Mesendoderm (in vitro differentiated cells): ENCODE results near the gene COL8A2.

Experiments used
- DNase-seq: peaks from one replicate; pipeline ENCODE4 v3.0.0; 2013
- H2AK5ac ChIP-seq: 2 replicates; pipeline ENCODE4 v1.6.1; 2013; ENCODE audit warnings: low read length, inconsistent platforms
- H2BK120ac ChIP-seq: 2 replicates; pipeline ENCODE4 v1.6.1; 2013; ENCODE audit warnings: low read depth, mild to moderate bottlenecking, low read length, moderate library complexity, mixed read lengths
- H2BK15ac ChIP-seq: replicated peaks from 2 replicates; pipeline ENCODE4 v1.6.1; 2013; ENCODE audit warnings: low read depth, mild to moderate bottlenecking, moderate library complexity
- H2BK5ac ChIP-seq: 2 replicates; pipeline ENCODE4 v1.6.1; 2013; ENCODE audit warnings: low read length, inconsistent platforms
- H3K18ac ChIP-seq: 2 replicates; pipeline ENCODE4 v1.6.1; 2013; ENCODE audit warnings: mild to moderate bottlenecking, low read length, mixed read lengths
- H3K23ac ChIP-seq: one replicate; pipeline ENCODE4 v1.6.1; 2013; ENCODE audit warnings: low read length
- H3K27ac ChIP-seq: 2 replicates; pipeline ENCODE4 v1.5.1; 2013; ENCODE audit warnings: low read depth, mild to moderate bottlenecking, inconsistent platforms, low read length, moderate library complexity
- H3K27me3 ChIP-seq: 2 replicates; pipeline ENCODE4 v1.6.1; 2013; ENCODE audit warnings: low read length, control low read depth, mild to moderate bottlenecking, inconsistent platforms; ENCODE audit not compliant: insufficient read depth, poor library complexity
- H3K36me3 ChIP-seq: 2 replicates; pipeline ENCODE4 v1.6.1; 2013; ENCODE audit warnings: low read length, inconsistent platforms; ENCODE audit not compliant: control insufficient read depth, insufficient read depth
- H3K4ac ChIP-seq: one replicate; pipeline ENCODE4 v1.6.1; 2013; ENCODE audit warnings: low read depth, mild to moderate bottlenecking, low read length, moderate library complexity
- H3K4me1 ChIP-seq: 2 replicates; pipeline ENCODE4 v1.6.1; 2013; ENCODE audit warnings: low read depth, low read length, inconsistent platforms; ENCODE audit not compliant: control insufficient read depth
- H3K4me2 ChIP-seq: 2 replicates; pipeline ENCODE4 v1.6.1; 2013; ENCODE audit warnings: low read length
- H3K4me3 ChIP-seq: 2 replicates; pipeline ENCODE4 v1.5.1; 2013; ENCODE audit warnings: mild to moderate bottlenecking, low read length
- H3K56ac ChIP-seq: one replicate; pipeline ENCODE4 v1.6.1; 2013; ENCODE audit warnings: low read length
- H3K79me1 ChIP-seq: 2 replicates; pipeline ENCODE4 v1.6.1; 2013; ENCODE audit warnings: low read length, inconsistent platforms
- H3K79me2 ChIP-seq: 2 replicates; pipeline ENCODE4 v1.6.1; 2013; ENCODE audit warnings: mild to moderate bottlenecking, low read length; ENCODE audit not compliant: control insufficient read depth, insufficient read depth
- H3K9ac ChIP-seq: 2 replicates; pipeline ENCODE4 v1.6.1; 2013; ENCODE audit warnings: low read length, inconsistent platforms
- H4K5ac ChIP-seq: one replicate; pipeline ENCODE4 v1.6.1; 2013; ENCODE audit warnings: low read length
- H4K8ac ChIP-seq: one replicate; pipeline ENCODE4 v1.6.1; 2013; ENCODE audit warnings: low read depth, mild to moderate bottlenecking, control low read depth, low read length, moderate library complexity
- WGBS: extraction: QIAGEN DNeasy Blood & Tissue Kit; methylation state at CpG from one replicate; pipeline ENCODE4 v1.1.7; 2013; ENCODE audit warnings: low lambda C conversion rate, missing lambda C conversion rate; ENCODE audit not compliant: insufficient coverage; ENCODE audit errors: extremely low coverage; 5-methylcytosine and 5-hydroxymethylcytosine counted together

COL8A2 gene

GRCh38 chr1:36068866-36069265 lies 56.2 kb downstream of the COL8A2 start:
- Histone ChIP-seq H4K5ac (no peak overlapping the region), H3K4ac (no peak overlapping the region), H3K27me3 (no peaks in the 10 kb centered on the region), H2BK15ac (no peak overlapping the region), H3K27ac (no peak overlapping the region), H2AK5ac (no peak overlapping the region), H3K36me3 (no peaks in the 10 kb centered on the region), H3K4me2 (no peak overlapping the region), H2BK120ac (no peak overlapping the region), H3K4me3 (no peak overlapping the region), H3K56ac (no peak overlapping the region), H3K23ac (no peak overlapping the region), H3K9ac (no peak overlapping the region), H3K79me2 (no peaks in the 10 kb centered on the region), H3K79me1 (no peaks in the 10 kb centered on the region), H4K8ac (no peak overlapping the region), H2BK5ac (no peak overlapping the region), H3K18ac (no peak overlapping the region), H3K4me1 (no peaks in the 10 kb centered on the region)
- WGBS, result no CpG with 5 or more reads among the region's 2 CpGs
- DNase-seq, result peak; percentile 87

GRCh38 chr1:36067871-36068270 lies 57.2 kb downstream of the COL8A2 start:
- Histone ChIP-seq H2AK5ac (no peak overlapping the region), H3K56ac (no peak overlapping the region), H3K18ac (no peak overlapping the region), H3K9ac (no peak overlapping the region), H3K4me1 (no peaks in the 10 kb centered on the region), H3K79me1 (no peaks in the 10 kb centered on the region), H3K23ac (no peak overlapping the region), H3K4me2 (no peak overlapping the region), H2BK120ac (no peak overlapping the region), H3K36me3 (no peaks in the 10 kb centered on the region), H4K8ac (no peak overlapping the region), H3K27ac (no peak overlapping the region), H3K4ac (no peak overlapping the region), H3K79me2 (no peaks in the 10 kb centered on the region), H2BK5ac (no peak overlapping the region), H3K27me3 (no peaks in the 10 kb centered on the region), H2BK15ac (no peak overlapping the region), H3K4me3 (no peak overlapping the region), H4K5ac (no peak overlapping the region)
- no peak for DNase-seq

GRCh38 chr1:36062315-36062714 lies 62.7 kb downstream of the COL8A2 start:
- Histone ChIP-seq H3K79me2 (no peaks in the 10 kb centered on the region), H3K56ac (no peak overlapping the region), H2BK120ac (no peak overlapping the region), H3K23ac (no peak overlapping the region), H3K4ac (no peak overlapping the region), H3K4me2 (no peak overlapping the region), H3K4me3 (no peak overlapping the region), H3K27me3 (no peaks in the 10 kb centered on the region), H2BK5ac (no peak overlapping the region), H4K8ac (no peak overlapping the region), H2AK5ac (no peak overlapping the region), H2BK15ac (no peak overlapping the region), H3K27ac (no peak overlapping the region), H3K36me3 (no peaks in the 10 kb centered on the region), H3K79me1 (no peaks in the 10 kb centered on the region), H4K5ac (no peak overlapping the region), H3K4me1 (no peaks in the 10 kb centered on the region), H3K18ac (no peak overlapping the region), H3K9ac (no peak overlapping the region)
- no peak for DNase-seq
- no CpG with 5 or more reads among the region's 1 CpG for WGBS

- no peak overlapping the region for H2BK120ac ChIP-seq
- no peaks in the 10 kb centered on the region for H3K79me1 ChIP-seq
- no peak overlapping the region for H3K4me2 ChIP-seq
- no peak overlapping the region for H3K56ac ChIP-seq
- H3K4me1 ChIP-seq, result no peaks in the 10 kb centered on the region
- no peak overlapping the region for H3K23ac ChIP-seq
- H2BK15ac ChIP-seq, result no peak overlapping the region
- no peak overlapping the region for H2BK5ac ChIP-seq
- no peaks in the 10 kb centered on the region for H3K79me2 ChIP-seq
- H3K27ac ChIP-seq, result no peak overlapping the region
- no peak for DNase-seq
- H3K18ac ChIP-seq, result no peak overlapping the region
- no CpG with 5 or more reads among the region's 5 CpGs for WGBS
- H4K8ac ChIP-seq, result no peak overlapping the region
- H3K36me3 ChIP-seq, result no peaks in the 10 kb centered on the region
- H3K4ac ChIP-seq, result no peak overlapping the region
- H3K9ac ChIP-seq, result no peak overlapping the region
- no peak overlapping the region for H2AK5ac ChIP-seq
- H3K27me3 ChIP-seq, result no peaks in the 10 kb centered on the region
- no peak overlapping the region for H4K5ac ChIP-seq
- H3K4me3 ChIP-seq, result no peak overlapping the region
Observed at GRCh38 chr1:36055706-36056105, 69.3 kb downstream of the COL8A2 start.

GRCh38 chr1:36053978-36054377 lies 71.0 kb downstream of the COL8A2 start:
- no peaks in the 10 kb centered on the region for H3K4me1 ChIP-seq
- no peak overlapping the region for H4K8ac ChIP-seq
- no peak overlapping the region for H3K27ac ChIP-seq
- no peak overlapping the region for H3K4ac ChIP-seq
- no peaks in the 10 kb centered on the region for H3K79me1 ChIP-seq
- no peaks in the 10 kb centered on the region for H3K79me2 ChIP-seq
- H2BK120ac ChIP-seq, result no peak overlapping the region
- DNase-seq, result no peak
- H2BK15ac ChIP-seq, result no peak overlapping the region
- no peaks in the 10 kb centered on the region for H3K27me3 ChIP-seq
- no peak overlapping the region for H3K9ac ChIP-seq
- H2BK5ac ChIP-seq, result no peak overlapping the region
- no peak overlapping the region for H3K23ac ChIP-seq
- no peak overlapping the region for H2AK5ac ChIP-seq
- H3K4me2 ChIP-seq, result no peak overlapping the region
- H3K36me3 ChIP-seq, result no peaks in the 10 kb centered on the region
- H3K18ac ChIP-seq, result no peak overlapping the region
- no peak overlapping the region for H3K56ac ChIP-seq
- no peak overlapping the region for H3K4me3 ChIP-seq
- H4K5ac ChIP-seq, result no peak overlapping the region

GRCh38 chr1:36051821-36052220 lies 73.2 kb downstream of the COL8A2 start:
- no peak overlapping the region for H3K18ac ChIP-seq
- H3K79me2 ChIP-seq, result no peaks in the 10 kb centered on the region
- no peak overlapping the region for H3K4me2 ChIP-seq
- H4K8ac ChIP-seq, result no peak overlapping the region
- H3K56ac ChIP-seq, result no peak overlapping the region
- H2AK5ac ChIP-seq, result no peak overlapping the region
- H3K79me1 ChIP-seq, result no peaks in the 10 kb centered on the region
- H3K27me3 ChIP-seq, result no peaks in the 10 kb centered on the region
- no peaks in the 10 kb centered on the region for H3K4me1 ChIP-seq
- no peak for DNase-seq
- H2BK120ac ChIP-seq, result no peak overlapping the region
- no peak overlapping the region for H3K4me3 ChIP-seq
- no peak overlapping the region for H3K9ac ChIP-seq
- H2BK15ac ChIP-seq, result no peak overlapping the region
- H3K23ac ChIP-seq, result no peak overlapping the region
- no peak overlapping the region for H2BK5ac ChIP-seq
- H4K5ac ChIP-seq, result no peak overlapping the region
- no peak overlapping the region for H3K27ac ChIP-seq
- no peaks in the 10 kb centered on the region for H3K36me3 ChIP-seq
- H3K4ac ChIP-seq, result no peak overlapping the region
